ENCODE results near the gene DPP6.
"Not testable (repeated sequence)": the region's sequence is repeated elsewhere in the genome, so short reads cannot be mapped to it uniquely, and the experiment has no call there.

DNA sequence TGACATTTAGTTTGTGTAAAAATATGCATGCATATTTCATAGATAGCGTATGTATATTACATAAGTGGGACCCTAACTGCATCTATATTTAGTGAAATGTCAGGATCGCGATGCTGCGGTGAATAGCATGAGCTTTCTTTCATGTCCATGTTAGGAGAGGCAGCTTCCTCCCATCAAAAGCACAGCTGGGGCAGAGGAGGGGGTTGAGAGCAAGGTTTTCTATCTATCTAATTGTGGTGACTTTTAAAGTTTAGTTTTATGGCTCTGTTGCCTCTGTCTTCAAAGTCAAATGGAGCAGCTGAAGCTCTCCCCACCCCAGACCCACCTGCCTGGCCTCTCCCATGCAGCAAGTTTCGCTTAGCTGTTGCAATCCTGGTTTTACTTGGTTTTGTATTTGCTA, 1.8 kb upstream of the DPP6 start:
- TF ChIP-seq POLR2A, POLR2AphosphoS5 (IDR thresholded peaks at IDR 0.05): not testable (repeated sequence)
- TF ChIP-seq, protein P1, sequence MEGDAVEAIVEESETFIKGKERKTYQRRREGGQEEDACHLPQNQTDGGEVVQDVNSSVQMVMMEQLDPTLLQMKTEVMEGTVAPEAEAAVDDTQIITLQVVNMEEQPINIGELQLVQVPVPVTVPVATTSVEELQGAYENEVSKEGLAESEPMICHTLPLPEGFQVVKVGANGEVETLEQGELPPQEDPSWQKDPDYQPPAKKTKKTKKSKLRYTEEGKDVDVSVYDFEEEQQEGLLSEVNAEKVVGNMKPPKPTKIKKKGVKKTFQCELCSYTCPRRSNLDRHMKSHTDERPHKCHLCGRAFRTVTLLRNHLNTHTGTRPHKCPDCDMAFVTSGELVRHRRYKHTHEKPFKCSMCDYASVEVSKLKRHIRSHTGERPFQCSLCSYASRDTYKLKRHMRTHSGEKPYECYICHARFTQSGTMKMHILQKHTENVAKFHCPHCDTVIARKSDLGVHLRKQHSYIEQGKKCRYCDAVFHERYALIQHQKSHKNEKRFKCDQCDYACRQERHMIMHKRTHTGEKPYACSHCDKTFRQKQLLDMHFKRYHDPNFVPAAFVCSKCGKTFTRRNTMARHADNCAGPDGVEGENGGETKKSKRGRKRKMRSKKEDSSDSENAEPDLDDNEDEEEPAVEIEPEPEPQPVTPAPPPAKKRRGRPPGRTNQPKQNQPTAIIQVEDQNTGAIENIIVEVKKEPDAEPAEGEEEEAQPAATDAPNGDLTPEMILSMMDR (IDR thresholded peaks at IDR 0.05), result not testable (repeated sequence)

Data from transverse colon (tissue), 4 donors.